ENCODE results near the gene TBC1D5.

Gene TBC1D5

GRCh38 chr3:17753632-17753992, 11.2 kb upstream of the TBC1D5 start:
- no peak overlapping the region for H3K4me3 ChIP-seq (ENCODE audit: low read depth, low read length)
- TF ChIP-seq, protein P1, sequence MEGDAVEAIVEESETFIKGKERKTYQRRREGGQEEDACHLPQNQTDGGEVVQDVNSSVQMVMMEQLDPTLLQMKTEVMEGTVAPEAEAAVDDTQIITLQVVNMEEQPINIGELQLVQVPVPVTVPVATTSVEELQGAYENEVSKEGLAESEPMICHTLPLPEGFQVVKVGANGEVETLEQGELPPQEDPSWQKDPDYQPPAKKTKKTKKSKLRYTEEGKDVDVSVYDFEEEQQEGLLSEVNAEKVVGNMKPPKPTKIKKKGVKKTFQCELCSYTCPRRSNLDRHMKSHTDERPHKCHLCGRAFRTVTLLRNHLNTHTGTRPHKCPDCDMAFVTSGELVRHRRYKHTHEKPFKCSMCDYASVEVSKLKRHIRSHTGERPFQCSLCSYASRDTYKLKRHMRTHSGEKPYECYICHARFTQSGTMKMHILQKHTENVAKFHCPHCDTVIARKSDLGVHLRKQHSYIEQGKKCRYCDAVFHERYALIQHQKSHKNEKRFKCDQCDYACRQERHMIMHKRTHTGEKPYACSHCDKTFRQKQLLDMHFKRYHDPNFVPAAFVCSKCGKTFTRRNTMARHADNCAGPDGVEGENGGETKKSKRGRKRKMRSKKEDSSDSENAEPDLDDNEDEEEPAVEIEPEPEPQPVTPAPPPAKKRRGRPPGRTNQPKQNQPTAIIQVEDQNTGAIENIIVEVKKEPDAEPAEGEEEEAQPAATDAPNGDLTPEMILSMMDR (IDR thresholded peaks at IDR 0.05; ENCODE audit: borderline replicate concordance, insufficient read depth, low read depth, low read length) = no peak

DNA sequence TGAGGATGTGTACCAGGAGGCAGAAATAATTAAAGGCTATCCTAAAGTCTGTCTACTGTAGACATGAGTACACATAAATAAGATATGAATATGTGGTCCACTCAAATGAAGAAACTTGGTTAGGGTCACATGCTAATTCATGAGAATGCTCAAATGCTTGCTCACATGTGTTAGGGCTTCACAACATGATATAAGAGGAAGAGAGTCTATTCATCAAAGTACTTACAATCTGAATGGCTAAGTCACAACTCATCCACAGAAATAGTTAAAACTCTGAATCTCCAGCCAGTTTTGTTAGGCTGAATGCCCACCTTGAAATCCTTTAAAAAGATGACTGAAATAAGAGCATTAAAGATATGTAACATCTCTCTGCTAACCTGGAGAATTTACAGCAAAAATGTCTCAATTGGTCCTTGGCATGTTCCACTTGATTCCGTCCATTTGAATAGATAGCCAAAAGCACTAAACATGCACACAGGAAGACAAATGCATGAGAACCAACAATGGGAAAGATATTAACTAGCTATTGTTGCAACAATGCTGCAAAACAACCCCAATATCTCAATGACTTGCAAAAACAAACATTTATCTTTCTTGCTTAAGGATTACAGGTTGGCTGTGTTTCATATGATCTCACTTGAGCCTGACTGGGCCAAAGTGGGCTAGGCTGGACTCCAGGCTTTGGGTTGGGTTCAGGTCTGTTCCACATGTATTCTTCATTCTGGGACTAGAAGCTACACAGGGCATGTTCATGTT, 10.6 kb upstream of the TBC1D5 start:
- TF ChIP-seq, protein P1 (IDR thresholded peaks at IDR 0.05; ENCODE audit: borderline replicate concordance, insufficient read depth, low read depth, low read length) = no peak
- no peak overlapping the region for H3K4me3 ChIP-seq (ENCODE audit: low read depth, low read length)

DNA sequence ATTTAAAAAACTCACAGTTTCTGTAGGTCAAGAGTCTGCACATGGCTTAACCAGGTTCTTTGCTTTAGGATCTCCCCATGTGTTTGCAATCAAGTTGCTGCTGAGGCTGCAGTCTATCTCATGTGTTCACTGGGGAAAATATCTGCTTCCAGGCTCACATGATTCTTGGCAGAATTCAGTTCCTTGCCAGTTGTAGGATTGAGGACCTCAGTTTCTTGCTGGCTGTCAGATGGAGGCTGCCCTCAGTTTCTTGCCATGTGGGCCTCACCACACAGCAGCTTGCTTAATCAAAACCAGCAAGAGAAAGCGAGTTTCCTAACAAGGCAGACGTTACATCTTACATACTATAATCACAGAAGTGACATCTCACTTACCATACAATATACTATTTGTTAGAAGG, 10.0 kb upstream of the TBC1D5 start:
- H3K4me3 ChIP-seq (ENCODE audit: low read depth, low read length) = no peak overlapping the region

GRCh38 chr3:17749705-17750293, 7.4 kb upstream of the TBC1D5 start:
- H3K4me3 ChIP-seq (ENCODE audit: low read depth, low read length) = no peak overlapping the region
- TF ChIP-seq, protein P1 (IDR thresholded peaks at IDR 0.05; ENCODE audit: borderline replicate concordance, insufficient read depth, low read depth, low read length) = no peak

More for the DNA sequence above, 10.0 kb upstream of the TBC1D5 start:
- TF ChIP-seq, protein P1 (IDR thresholded peaks at IDR 0.05; ENCODE audit: borderline replicate concordance, insufficient read depth, low read depth, low read length) = no peak

GRCh38 chr3:17749281-17749680, 6.8 kb upstream of the TBC1D5 start:
- TF ChIP-seq, protein P1 (IDR thresholded peaks at IDR 0.05; ENCODE audit: borderline replicate concordance, insufficient read depth, low read depth, low read length) = no peak
- no peak overlapping the region for H3K4me3 ChIP-seq (ENCODE audit: low read depth, low read length)

DNA sequence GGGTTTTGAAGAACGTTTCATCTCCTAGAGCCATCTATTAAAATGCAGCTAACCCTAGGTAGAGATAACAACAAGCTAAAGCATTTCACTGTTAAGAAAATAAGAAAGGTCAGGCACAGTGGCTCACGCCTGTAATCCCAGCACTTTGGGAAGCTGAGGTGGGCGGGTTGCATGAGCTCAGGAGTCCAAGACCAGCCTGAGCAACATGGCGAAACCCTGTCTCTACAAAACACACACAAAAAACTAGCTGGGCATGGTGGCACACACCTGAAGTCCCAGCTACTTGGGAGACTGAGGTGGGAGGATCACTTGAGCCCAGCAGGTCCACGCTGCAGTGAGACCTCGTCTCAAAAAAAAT, 5.4 kb upstream of the TBC1D5 start:
- no peak overlapping the region for H3K4me3 ChIP-seq (ENCODE audit: low read depth, low read length)
- TF ChIP-seq, protein P1 (IDR thresholded peaks at IDR 0.05; ENCODE audit: borderline replicate concordance, insufficient read depth, low read depth, low read length) = no peak

Measured in GM12875 (cell line).